Stomach smooth muscle (tissue), 2 donors: ENCODE data around the gene ITGB2.

ENCODE experiments used
- H3K27ac ChIP-seq: one replicate; pipeline ENCODE4 v1.7.0; 2013; ENCODE audit warnings: mild to moderate bottlenecking, low read length, inconsistent platforms
- H3K27me3 ChIP-seq, 2 donors: one replicate each; pipeline ENCODE4 v1.7.0; 2013; ENCODE audit warnings: low read length in 2 of 2; ENCODE audit not compliant: insufficient read depth in 2 of 2, control insufficient read depth in 1 of 2
- H3K36me3 ChIP-seq, 2 donors: one replicate each; pipeline ENCODE4 v1.7.0; 2013; ENCODE audit warnings: low read length in 2 of 2; ENCODE audit not compliant: control insufficient read depth in 2 of 2, insufficient read depth in 2 of 2
- H3K4me1 ChIP-seq: one replicate; pipeline ENCODE4 v1.7.0; 2013; ENCODE audit warnings: low read length; ENCODE audit not compliant: control insufficient read depth, insufficient read depth
- H3K4me3 ChIP-seq, 2 donors: one replicate each; pipeline ENCODE4 v1.7.0; 2013; ENCODE audit warnings: low read length in 2 of 2
- H3K9ac ChIP-seq, 2 donors: one replicate each; pipeline ENCODE4 v1.7.0; 2013; ENCODE audit warnings: low read length in 2 of 2, mild to moderate bottlenecking in 1 of 2
- H3K9me3 ChIP-seq, 2 donors: one replicate each; pipeline ENCODE4 v1.7.0; 2013; ENCODE audit warnings: low read length in 2 of 2; ENCODE audit not compliant: control insufficient read depth in 2 of 2
- donor health status: healthy.
- donor health status: Pancreatic carcinoma.

Gene ITGB2

DNA sequence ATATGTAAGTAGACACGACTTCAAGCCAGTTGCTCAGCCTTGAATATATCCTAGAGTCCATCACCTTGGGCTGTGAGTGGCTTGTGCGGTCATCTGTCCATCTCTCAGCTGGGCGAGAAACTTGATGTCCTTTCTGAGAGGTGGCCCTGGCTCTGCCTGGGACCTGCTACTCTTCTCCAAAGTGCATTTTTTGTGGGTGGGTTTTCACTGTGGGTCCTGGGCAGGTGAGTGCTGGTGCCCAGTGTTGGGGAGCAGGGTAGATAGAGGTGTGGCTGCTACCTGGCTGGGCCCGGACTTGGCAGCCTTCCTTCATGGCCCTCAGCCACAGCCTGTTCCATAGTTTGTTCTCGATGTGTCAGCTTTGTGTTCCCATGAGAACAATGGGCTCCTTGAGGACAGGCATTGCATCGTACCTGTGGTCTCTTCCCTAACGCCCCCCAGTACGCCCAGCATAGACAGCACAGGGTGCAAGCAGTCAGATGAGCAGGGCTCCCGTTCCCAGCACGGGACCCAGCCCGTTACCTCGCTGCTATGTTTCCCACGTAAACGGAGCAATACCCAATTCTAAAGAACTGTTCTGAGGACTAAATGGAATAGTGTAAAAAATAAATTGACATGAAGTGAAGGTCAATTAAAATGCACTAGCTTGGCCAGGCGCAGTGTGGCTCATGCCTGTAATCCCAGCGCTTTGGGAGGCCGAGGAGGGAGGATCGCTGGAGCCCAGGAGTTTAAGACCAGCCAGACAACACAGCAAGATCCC, 18.3 kb upstream of the ITGB2 start:
- H3K27ac ChIP-seq: no peak overlapping the region
- peaks cover 27% of the 10 kb centered on the region for H3K4me1 ChIP-seq
- peaks cover 0 to 7% of the 10 kb centered on the region in 2 donors for H3K27me3 ChIP-seq
- no peaks in the 10 kb centered on the region for H3K9me3 ChIP-seq
- peaks cover 5 to 10% of the 10 kb centered on the region in 2 donors for H3K36me3 ChIP-seq
- H3K9ac ChIP-seq: peak overlapping the region; percentile 72
- H3K4me3 ChIP-seq: peak overlapping the region; percentile 88 to 90

DNA sequence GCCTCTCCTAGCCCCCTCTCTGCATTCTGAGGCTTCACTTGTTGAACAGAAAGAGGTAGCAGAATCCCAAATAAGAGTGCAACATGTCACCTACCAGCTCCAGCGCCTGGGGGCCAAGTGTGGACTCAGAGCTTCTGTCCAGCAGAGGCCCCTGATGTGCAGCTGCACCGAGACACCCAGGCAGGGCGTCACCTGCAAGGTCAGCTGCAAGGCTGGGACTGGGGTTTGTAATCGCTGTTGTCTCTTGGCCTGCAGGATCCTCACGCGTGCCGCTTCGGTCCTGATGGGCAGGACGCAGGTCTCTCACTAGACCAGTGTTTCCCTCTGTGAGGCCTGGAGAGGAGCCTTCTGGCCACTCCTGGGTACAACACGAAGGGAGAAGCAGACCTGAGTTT, 14.8 kb upstream of the ITGB2 start:
- Histone ChIP-seq H3K4me1 (peaks cover 29% of the 10 kb centered on the region), H3K9me3 (no peaks in the 10 kb centered on the region), H3K27ac (no peak overlapping the region), H3K9ac (no peak overlapping the region), H3K36me3 (no peaks in the 10 kb centered on the region), H3K4me3 (no peak overlapping the region), H3K27me3 (peaks cover 25 to 26% of the 10 kb centered on the region in 2 donors)

DNA sequence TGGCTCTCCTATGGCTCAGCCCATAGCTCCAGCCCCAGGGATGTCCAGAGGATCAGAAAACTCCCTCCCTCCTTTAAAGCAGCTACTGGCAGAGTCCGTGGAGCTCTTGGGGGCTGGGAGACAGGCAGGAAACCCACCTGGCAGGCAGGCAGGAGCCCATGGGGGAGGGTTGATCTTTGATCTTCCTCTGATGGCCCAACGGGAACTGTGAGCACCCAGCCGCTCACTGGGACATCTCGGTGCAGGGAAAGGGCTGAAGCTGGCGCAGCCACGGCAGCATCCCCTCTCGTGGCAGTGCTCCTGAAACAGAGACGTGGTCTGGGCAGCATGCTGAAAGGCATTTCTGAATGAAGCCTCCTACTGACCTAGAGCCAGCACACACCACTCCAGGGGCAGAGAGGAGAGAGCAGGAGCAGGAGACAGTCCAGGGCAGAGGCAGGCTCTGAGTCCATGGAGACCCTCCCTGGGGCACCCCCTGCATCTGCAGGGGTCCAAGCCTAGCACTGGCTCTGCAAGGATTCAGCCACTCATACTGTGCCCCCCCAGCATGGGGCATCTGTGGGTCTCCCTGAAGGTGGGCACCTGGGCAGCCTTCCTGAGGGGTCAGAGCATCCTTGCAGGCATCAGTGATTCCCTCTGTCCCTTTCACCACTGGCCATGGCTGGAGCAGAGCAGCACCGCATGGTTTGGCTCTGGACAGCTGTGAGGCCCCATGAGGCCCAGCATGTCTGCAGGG, 14.3 kb upstream of the ITGB2 start:
- Histone ChIP-seq H3K36me3 (no peaks in the 10 kb centered on the region), H3K4me3 (no peak overlapping the region), H3K4me1 (peaks cover 26% of the 10 kb centered on the region), H3K9me3 (no peaks in the 10 kb centered on the region), H3K9ac (no peak overlapping the region), H3K27me3 (peaks cover 29 to 30% of the 10 kb centered on the region in 2 donors), H3K27ac (no peak overlapping the region)

DNA sequence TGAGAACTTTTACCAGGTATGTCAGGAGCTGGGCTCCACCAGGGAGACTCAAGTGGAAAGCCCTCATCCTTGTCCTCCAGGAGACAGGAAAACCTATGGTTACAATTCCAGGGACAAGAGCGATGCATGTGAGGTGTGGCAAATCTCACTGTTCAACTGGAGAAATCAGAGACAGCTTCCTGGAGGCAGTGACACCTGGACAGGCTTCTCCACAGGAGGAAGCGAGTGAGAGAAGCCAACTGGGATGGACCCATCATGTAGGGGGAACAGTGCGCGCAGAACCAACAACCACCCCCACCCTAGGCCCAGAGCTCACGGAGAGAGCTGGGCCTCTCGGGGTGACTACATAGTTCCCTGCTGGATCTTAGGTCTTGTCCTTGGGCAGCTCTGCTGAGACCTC, 13.6 kb upstream of the ITGB2 start:
- Histone ChIP-seq H3K4me3 (no peak overlapping the region), H3K4me1 (peaks cover 25% of the 10 kb centered on the region), H3K27me3 (peaks cover 36% of the 10 kb centered on the region in 2 donors), H3K36me3 (no peaks in the 10 kb centered on the region), H3K9ac (no peak overlapping the region), H3K9me3 (peaks cover 0 to 6% of the 10 kb centered on the region in 2 donors), H3K27ac (no peak overlapping the region)

GRCh38 chr21:44933918-44934260, 13.2 kb upstream of the ITGB2 start:
- Histone ChIP-seq H3K36me3 (no peaks in the 10 kb centered on the region), H3K9me3 (peaks cover 0 to 6% of the 10 kb centered on the region in 2 donors), H3K9ac (no peak overlapping the region), H3K4me3 (no peak overlapping the region), H3K27me3 (peaks cover 37 to 39% of the 10 kb centered on the region in 2 donors), H3K4me1 (peaks cover 21% of the 10 kb centered on the region), H3K27ac (no peak overlapping the region)

GRCh38 chr21:44933199-44933917, 12.7 kb upstream of the ITGB2 start:
- H3K4me1 ChIP-seq: peaks cover 21% of the 10 kb centered on the region
- H3K27ac ChIP-seq: no peak overlapping the region
- H3K9ac ChIP-seq: no peak overlapping the region
- no peaks in the 10 kb centered on the region for H3K36me3 ChIP-seq
- peaks cover 0 to 6% of the 10 kb centered on the region in 2 donors for H3K9me3 ChIP-seq
- peaks cover 38 to 39% of the 10 kb centered on the region in 2 donors for H3K27me3 ChIP-seq
- no peak overlapping the region for H3K4me3 ChIP-seq

GRCh38 chr21:44932408-44933181, 11.9 kb upstream of the ITGB2 start:
- peak overlapping the region in 1 of 2 donors; percentile 45 for H3K9ac ChIP-seq

DNA sequence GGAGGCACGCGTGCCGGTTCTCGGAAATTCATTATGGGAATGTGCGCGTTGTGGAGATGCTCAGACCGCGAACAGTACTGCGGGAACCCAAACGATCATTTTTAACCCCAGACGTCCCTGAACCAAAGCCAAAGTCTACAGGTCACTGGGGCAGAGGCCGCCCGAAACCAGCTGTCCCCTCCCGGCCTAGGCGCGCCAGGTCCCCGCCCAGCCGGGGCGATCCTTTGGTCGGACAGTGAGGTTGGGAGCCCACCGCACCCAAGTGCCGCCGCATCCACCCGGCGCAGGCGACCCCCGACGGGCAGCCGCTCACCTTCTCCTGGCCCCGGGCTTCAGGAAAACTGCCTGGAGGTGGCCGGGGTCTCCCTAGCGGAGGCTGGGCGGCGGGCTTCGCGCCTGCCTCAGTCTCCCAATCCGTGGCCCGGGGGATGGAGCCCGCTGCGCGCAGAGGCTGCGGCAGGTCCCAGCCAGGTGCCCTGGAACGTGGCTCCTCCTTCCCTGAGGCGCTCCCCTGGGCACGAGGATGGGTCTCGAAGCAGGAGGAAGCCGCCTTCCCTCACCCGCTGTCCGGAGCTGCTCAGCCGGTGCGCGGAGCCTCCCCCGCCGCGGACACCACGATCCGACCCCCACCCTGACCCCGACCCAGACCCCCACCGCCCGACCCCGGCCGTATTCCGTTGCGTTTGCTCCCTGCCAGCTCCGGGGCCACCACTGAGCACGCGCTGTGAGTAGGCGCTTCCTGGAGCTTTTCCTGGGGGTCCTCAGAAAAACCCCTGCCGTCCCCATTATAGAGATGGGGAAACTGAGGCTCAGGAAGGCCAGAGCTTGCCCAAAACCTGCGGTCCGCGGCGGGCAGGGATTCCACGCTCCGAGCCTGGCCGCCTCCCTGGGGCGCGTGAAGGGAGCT, 11.1 kb upstream of the ITGB2 start:
- peak overlapping the region in 1 of 2 donors; percentile 45 for H3K9ac ChIP-seq
- H3K27ac ChIP-seq: no peak overlapping the region
- H3K36me3 ChIP-seq: no peaks in the 10 kb centered on the region
- H3K4me3 ChIP-seq: peak overlapping the region; percentile 19 to 65
- peaks cover 39 to 45% of the 10 kb centered on the region in 2 donors for H3K27me3 ChIP-seq
- H3K9me3 ChIP-seq: peaks cover 0 to 6% of the 10 kb centered on the region in 2 donors
- peaks cover 21% of the 10 kb centered on the region for H3K4me1 ChIP-seq

More at GRCh38 chr21:44932408-44933181, 11.9 kb upstream of the ITGB2 start:
- no peak overlapping the region for H3K27ac ChIP-seq
- H3K27me3 ChIP-seq: peaks cover 39 to 43% of the 10 kb centered on the region in 2 donors
- peaks cover 0 to 6% of the 10 kb centered on the region in 2 donors for H3K9me3 ChIP-seq
- no peaks in the 10 kb centered on the region for H3K36me3 ChIP-seq
- peak overlapping the region; percentile 19 to 65 for H3K4me3 ChIP-seq
- peaks cover 21% of the 10 kb centered on the region for H3K4me1 ChIP-seq

- H3K4me3 ChIP-seq: no peak overlapping the region
- peaks cover 44 to 50% of the 10 kb centered on the region in 2 donors for H3K27me3 ChIP-seq
- H3K36me3 ChIP-seq: no peaks in the 10 kb centered on the region
- peaks cover 0 to 6% of the 10 kb centered on the region in 2 donors for H3K9me3 ChIP-seq
- H3K27ac ChIP-seq: no peak overlapping the region
- H3K9ac ChIP-seq: no peak overlapping the region
- H3K4me1 ChIP-seq: peaks cover 21% of the 10 kb centered on the region
Observed at GRCh38 chr21:44931137-44931500, 10.4 kb upstream of the ITGB2 start.
